Upper lobe of left lung (tissue), 6 donors: ENCODE data around the gene RAB11A. TPM values are rescaled to one million over a fixed set of nuclear protein-coding genes. Genes with fewer than 3 reads are reported as not detected.
A peak's percentile ranks its signal among the peaks of the same experiment; 100 is the strongest.

ENCODE experiments used
- ATAC-seq, 2 donors: fragments of 200-7000 bp; cut with Tn5 transposase; one replicate each; pipeline ENCODE4 v1.9.1; 2022; ENCODE audit warnings: mild to moderate bottlenecking in 2 of 2, moderate library complexity in 2 of 2; ENCODE audit not compliant: low FRiP score in 2 of 2
- DNase-seq, 2 donors: peaks; one replicate each; pipeline ENCODE4 v3.0.0-alpha.2; 2019 to 2020
- H3K27ac ChIP-seq, 4 donors: fragments of 200-600 bp; sonication (generic); one replicate each; pipeline ENCODE4 v1.5.1; 2016 to 2019
- H3K27me3 ChIP-seq, 4 donors: fragments of 200-600 bp; sonication (generic); one replicate each; pipeline ENCODE4 v1.5.1; 2017 to 2019
- H3K36me3 ChIP-seq, 4 donors: fragments of 200-600 bp; sonication (generic); one replicate each; pipeline ENCODE4 v1.5.1; 2016 to 2019
- H3K4me1 ChIP-seq, 4 donors: fragments of 200-600 bp; sonication (generic); one replicate each; pipeline ENCODE4 v1.5.1; 2018 to 2019
- H3K4me3 ChIP-seq, 4 donors: fragments of 200-600 bp; sonication (generic); one replicate each; pipeline ENCODE4 v1.5.1; 2017 to 2019; ENCODE audit warnings: mild to moderate bottlenecking in 2 of 4, moderate library complexity in 1 of 4
- H3K9me3 ChIP-seq, 4 donors: fragments of 200-600 bp; sonication (generic); one replicate each; pipeline ENCODE4 v1.5.1; 2018 to 2019
- CTCF ChIP-seq, 6 experiments: fragments of 450-650 bp in 4 of 6; fragments of 200-600 bp in 2 of 6; sonication (generic) in 2 of 6; IDR thresholded peaks; one replicate each; pipeline ENCODE4 v1.5.1; 2016 to 2019; ENCODE audit warnings: antibody characterized with exemption in 6 of 6
- EP300 ChIP-seq, 4 donors: sonication (generic); formaldehyde crosslinking; IDR thresholded peaks; one replicate each; pipeline ENCODE4 v1.5.1; 2017; ENCODE audit warnings: antibody characterized with exemption in 4 of 4, control low read depth in 2 of 4
- POLR2A ChIP-seq, 4 donors: fragments of 450-650 bp; IDR thresholded peaks; one replicate each; pipeline ENCODE4 v1.5.1; 2016 to 2017; ENCODE audit warnings: antibody characterized with exemption in 4 of 4, mild to moderate bottlenecking in 2 of 4
- POLR2AphosphoS5 ChIP-seq, 2 donors: sonication (generic); formaldehyde crosslinking; IDR thresholded peaks; one replicate each; pipeline ENCODE4 v1.5.1; 2017; ENCODE audit warnings: antibody characterized with exemption in 2 of 2
- WGBS, 2 donors: methylation state at CpG; one replicate each; pipeline ENCODE4 v1.1.5; 2017 to 2018; 5-methylcytosine and 5-hydroxymethylcytosine counted together
- total RNA-seq, 6 donors: library from RNA; depleted of rRNA in 4 of 6; stranded (reverse); fragments of >200 nt in 4 of 6; gene quantifications; one replicate each; pipeline versions ENCODE4 v1.1.0 to v1.2.1, GENCODE V29; 2016 to 2021
- donor health status: DM: no; HTN: no; CAD: no; lungs with moderate emphysema.
- donor health status: DM: no; HTN: yes; CAD: no; lungs with severe emphysema.

The RAB11A gene
- total RNA-seq, 6 donors from 2014 or later: 15.7 to 205 (median 144) TPM

GRCh38 chr15:65904301-65904700, 35.0 kb downstream of the RAB11A start:
- Histone ChIP-seq H3K36me3 (peaks cover 0 to 78% (median 36%) of the 10 kb centered on the region in 4 donors), H3K4me3 (no peak overlapping the region), H3K27me3 (no peaks in the 10 kb centered on the region), H3K9me3 (no peaks in the 10 kb centered on the region), H3K27ac (no peak overlapping the region), H3K4me1 (peaks cover 8 to 16% (median 9%) of the 10 kb centered on the region in 4 donors)
- ATAC-seq: no peak
- WGBS, 2 donors: 79 to 96% methylated on average over 4 of the region's 4 CpGs
- TF ChIP-seq POLR2AphosphoS5 (IDR thresholded peaks at IDR 0.05) (no peak), POLR2A (IDR thresholded peaks at IDR 0.05) (no peak), EP300 (IDR thresholded peaks at IDR 0.05) (no peak), CTCF (IDR thresholded peaks at IDR 0.05) (no peak)
- no peak for DNase-seq

GRCh38 chr15:65906396-65906795, 37.1 kb downstream of the RAB11A start:
- TF ChIP-seq POLR2A (IDR thresholded peaks at IDR 0.05) (no peak), EP300 (IDR thresholded peaks at IDR 0.05) (no peak), CTCF (IDR thresholded peaks at IDR 0.05) (no peak), POLR2AphosphoS5 (IDR thresholded peaks at IDR 0.05) (no peak)
- ATAC-seq (no peak), DNase-seq (no peak)
- 81 to 89% methylated on average over 1 of the region's 1 CpG for WGBS, 2 donors
- H3K9me3 ChIP-seq: no peaks in the 10 kb centered on the region
- H3K36me3 ChIP-seq: peaks cover 0 to 77% (median 38%) of the 10 kb centered on the region in 4 donors
- H3K4me1 ChIP-seq: peaks cover 8 to 14% (median 9%) of the 10 kb centered on the region in 4 donors
- no peak overlapping the region for H3K27ac ChIP-seq
- H3K4me3 ChIP-seq: no peak overlapping the region
- H3K27me3 ChIP-seq: no peaks in the 10 kb centered on the region

GRCh38 chr15:65907661-65908060, 38.4 kb downstream of the RAB11A start:
- no peak for DNase-seq
- Histone ChIP-seq H3K9me3 (no peaks in the 10 kb centered on the region), H3K27me3 (no peaks in the 10 kb centered on the region), H3K36me3 (peaks cover 0 to 83% (median 44%) of the 10 kb centered on the region in 4 donors), H3K4me3 (no peak overlapping the region), H3K4me1 (peaks cover 2 to 7% (median 3%) of the 10 kb centered on the region in 4 donors), H3K27ac (no peak overlapping the region)
- no peak for ATAC-seq
- TF ChIP-seq EP300 (IDR thresholded peaks at IDR 0.05) (no peak), POLR2AphosphoS5 (IDR thresholded peaks at IDR 0.05) (no peak)
- 95 to 100% methylated on average over 3 of the region's 3 CpGs for WGBS, 2 donors

- no peaks in the 10 kb centered on the region for H3K27me3 ChIP-seq
- H3K36me3 ChIP-seq: peaks cover 0 to 83% (median 44%) of the 10 kb centered on the region in 4 donors
- ATAC-seq: no peak
- no peak overlapping the region for H3K4me3 ChIP-seq
- H3K27ac ChIP-seq: no peak overlapping the region
- TF ChIP-seq EP300 (IDR thresholded peaks at IDR 0.05) (no peak), POLR2A (IDR thresholded peaks at IDR 0.05) (no peak)
- no peaks in the 10 kb centered on the region for H3K4me1 ChIP-seq
- peak in 1 of 2 donors; percentile 24 for DNase-seq
- H3K9me3 ChIP-seq: no peaks in the 10 kb centered on the region
- WGBS, 2 donors: 93 to 100% methylated on average over 4 of the region's 4 CpGs
These were observed 39.6 kb downstream of the RAB11A start for GRCh38 chr15:65908876-65909275.

GRCh38 chr15:65909831-65910230, 40.5 kb downstream of the RAB11A start:
- DNase-seq: no peak
- TF ChIP-seq POLR2A (IDR thresholded peaks at IDR 0.05): no peak
- no peak for TF ChIP-seq POLR2AphosphoS5 (IDR thresholded peaks at IDR 0.05)
- no peak for TF ChIP-seq EP300 (IDR thresholded peaks at IDR 0.05)
- no peak for TF ChIP-seq CTCF (IDR thresholded peaks at IDR 0.05)
- Histone ChIP-seq H3K4me1 (no peaks in the 10 kb centered on the region), H3K27me3 (no peaks in the 10 kb centered on the region), H3K9me3 (no peaks in the 10 kb centered on the region), H3K27ac (no peak overlapping the region), H3K4me3 (no peak overlapping the region), H3K36me3 (peaks cover 0 to 73% (median 41%) of the 10 kb centered on the region in 4 donors)
- ATAC-seq: no peak
- 98 to 100% methylated on average over 1 to 3 of the region's 3 CpGs for WGBS, 2 donors

- no peaks in the 10 kb centered on the region for H3K4me1 ChIP-seq
- no peaks in the 10 kb centered on the region for H3K9me3 ChIP-seq
- H3K4me3 ChIP-seq: no peak overlapping the region
- no peak overlapping the region for H3K27ac ChIP-seq
- ATAC-seq (no peak), DNase-seq (no peak)
- TF ChIP-seq POLR2A (IDR thresholded peaks at IDR 0.05) (no peak), POLR2AphosphoS5 (IDR thresholded peaks at IDR 0.05) (no peak), EP300 (IDR thresholded peaks at IDR 0.05) (no peak), CTCF (IDR thresholded peaks at IDR 0.05) (no peak)
- no peaks in the 10 kb centered on the region for H3K27me3 ChIP-seq
- 97 to 100% methylated on average over 3 to 4 of the region's 4 CpGs for WGBS, 2 donors
- H3K36me3 ChIP-seq: peaks cover 0 to 68% (median 39%) of the 10 kb centered on the region in 4 donors
These were observed 41.0 kb downstream of the RAB11A start for GRCh38 chr15:65910341-65910740.
